H1 (cell line): ENCODE results near the gene COMMD6. TPM values are rescaled to one million over a fixed set of nuclear protein-coding genes. Genes with fewer than 3 reads are reported as not detected.

Experiments used
- CTCF ChIA-PET: fragments of 300-600 bp; sonication (Branson Sonifier 250); formaldehyde crosslinking; loops from one replicate; lab custom pipeline; 2021; ENCODE audit not compliant: partially characterized antibody; lab: Charles Lee
- POLR2A ChIA-PET: fragments of 300-600 bp; sonication (Branson Sonifier 250); formaldehyde crosslinking; loops from one replicate; lab custom pipeline; 2021; ENCODE audit warnings: inconsistent platforms; ENCODE audit not compliant: partially characterized antibody; lab: Charles Lee
- DNase-seq, 2 experiments: peaks; one replicate each; pipeline versions ENCODE4 v3.0.0 to v3.0.0-alpha.2; 2010 to 2022; ENCODE audit warnings: low spot score in 2 of 2, low read depth in 1 of 2, mixed read lengths in 1 of 2
- FAIRE-seq: peaks from 2 replicates; lab custom pipeline; 2011; peaks lifted over from hg19 to GRCh38; lab: Jason Lieb, UNC
- H2AFZ ChIP-seq: 2 replicates; pipeline ENCODE4 v1.8.1; 2012; ENCODE audit warnings: low read length, inconsistent platforms
- H2AK5ac ChIP-seq: 2 replicates; pipeline ENCODE4 v1.6.1; 2013; ENCODE audit warnings: low read depth, low read length
- H2BK120ac ChIP-seq: replicated peaks from 2 replicates; pipeline ENCODE3; 2013; ENCODE audit warnings: low read depth, low read length, inconsistent platforms
- H2BK12ac ChIP-seq: 2 replicates; pipeline ENCODE4 v1.6.1; 2013; ENCODE audit warnings: low read depth, low read length
- H2BK15ac ChIP-seq: 2 replicates; pipeline ENCODE4 v1.6.1; 2013; ENCODE audit warnings: low read length
- H2BK20ac ChIP-seq: 2 replicates; pipeline ENCODE4 v1.6.1; 2013; ENCODE audit warnings: low read length
- H2BK5ac ChIP-seq: 2 replicates; pipeline ENCODE4 v1.6.1; 2013; ENCODE audit warnings: low read depth, low read length
- H3K14ac ChIP-seq: 2 replicates; pipeline ENCODE4 v1.6.1; 2013; ENCODE audit warnings: inconsistent platforms; ENCODE audit not compliant: insufficient read length
- H3K18ac ChIP-seq: 2 replicates; pipeline ENCODE4 v1.6.1; 2013; ENCODE audit warnings: low read length; ENCODE audit errors: extremely low read depth
- H3K23ac ChIP-seq: 2 replicates; pipeline ENCODE4 v1.6.1; 2013; ENCODE audit warnings: inconsistent platforms; ENCODE audit not compliant: insufficient read length
- H3K23me2 ChIP-seq: 2 replicates; pipeline ENCODE4 v1.6.1; 2013; ENCODE audit warnings: low read depth, low read length
- H3K27ac ChIP-seq: 2 replicates; pipeline ENCODE4 v1.6.1; 2011; ENCODE audit warnings: low read depth, low read length, inconsistent platforms
- H3K27me3 ChIP-seq, 4 experiments: replicated peaks in 1 of 4; 1 replicate in 1 of 4; 2 replicates in 3 of 4; pipeline versions ENCODE4 v1.6.1 to v1.8.1; 2011 to 2013; ENCODE audit warnings: low read length in 3 of 4, mild to moderate bottlenecking in 3 of 4, inconsistent platforms in 2 of 4, mixed read lengths in 2 of 4, moderate library complexity in 1 of 4; ENCODE audit not compliant: control insufficient read depth in 3 of 4, insufficient read depth in 3 of 4; ENCODE audit errors: extremely low read depth in 1 of 4
- H3K36me3 ChIP-seq, 4 experiments: 2 replicates each; pipeline versions ENCODE4 v1.6.1 to v1.8.1; 2011 to 2013; ENCODE audit warnings: mild to moderate bottlenecking in 4 of 4, low read length in 3 of 4, moderate library complexity in 2 of 4, control low read depth in 1 of 4, inconsistent platforms in 1 of 4; ENCODE audit not compliant: insufficient read depth in 4 of 4, control insufficient read depth in 2 of 4
- H3K4ac ChIP-seq: replicated peaks from 2 replicates; pipeline ENCODE3; 2013; ENCODE audit warnings: low read length, low read depth, mixed read lengths, inconsistent platforms; ENCODE audit not compliant: insufficient read length
- H3K4me1 ChIP-seq, 4 experiments: replicated peaks in 1 of 4; 1 replicate in 1 of 4; 2 replicates in 3 of 4; pipeline versions ENCODE4 v1.6.1 to v1.8.1; 2011 to 2013; ENCODE audit warnings: low read length in 3 of 4, inconsistent platforms in 2 of 4, mixed read lengths in 1 of 4; ENCODE audit not compliant: insufficient read depth in 4 of 4, control insufficient read depth in 3 of 4
- H3K4me2 ChIP-seq, 2 experiments: 2 replicates each; pipeline versions ENCODE4 v1.6.1 to v1.8.1; 2011 to 2013; ENCODE audit warnings: low read depth in 2 of 2, low read length in 2 of 2, control low read depth in 1 of 2, inconsistent platforms in 1 of 2, mild to moderate bottlenecking in 1 of 2; ENCODE audit not compliant: insufficient read depth in 1 of 2
- H3K4me3 ChIP-seq, 4 experiments: fragments of 200-600, 300-600 bp in 1 of 4; sonication (generic), shearing (Covaris generic), sonication (Bioruptor Twin) in 1 of 4; 2 replicates each; pipeline versions ENCODE4 v1.5.1 to v1.8.1; 2011 to 2016; ENCODE audit warnings: low read length in 4 of 4, low read depth in 3 of 4, control low read depth in 2 of 4, inconsistent platforms in 2 of 4, mild to moderate bottlenecking in 2 of 4, mixed read lengths in 1 of 4, moderate library complexity in 1 of 4; ENCODE audit not compliant: insufficient read depth in 2 of 4; ENCODE audit errors: extremely low read depth in 1 of 4
- H3K56ac ChIP-seq: replicated peaks from 2 replicates; pipeline ENCODE3; 2013; ENCODE audit warnings: low read depth, mild to moderate bottlenecking, mixed read lengths, low read length, inconsistent platforms; ENCODE audit not compliant: insufficient read length
- H3K79me1 ChIP-seq: 2 replicates; pipeline ENCODE4 v1.6.1; 2013; ENCODE audit warnings: low read depth, low read length, control low read depth
- H3K79me2 ChIP-seq, 2 experiments: 2 replicates each; pipeline versions ENCODE4 v1.6.1 to v1.8.1; 2012 to 2013; ENCODE audit warnings: low read length in 2 of 2, mild to moderate bottlenecking in 2 of 2, inconsistent platforms in 1 of 2; ENCODE audit not compliant: insufficient read depth in 2 of 2, control insufficient read depth in 1 of 2
- H3K9ac ChIP-seq, 4 experiments: replicated peaks in 1 of 4; 1 replicate in 1 of 4; 2 replicates in 3 of 4; pipeline versions ENCODE4 v1.6.1 to v1.8.1; 2011 to 2013; ENCODE audit warnings: low read depth in 3 of 4, low read length in 3 of 4, control low read depth in 2 of 4, mild to moderate bottlenecking in 2 of 4, moderate library complexity in 2 of 4, inconsistent platforms in 1 of 4; ENCODE audit errors: extremely low read depth in 1 of 4
- H3K9me3 ChIP-seq, 2 experiments: 2 replicates each; pipeline versions ENCODE4 v1.6.1 to v1.8.1; 2012 to 2013; ENCODE audit warnings: mild to moderate bottlenecking in 2 of 2, moderate library complexity in 2 of 2, control low read depth in 1 of 2, inconsistent platforms in 1 of 2, low read depth in 1 of 2, low read length in 1 of 2, mixed read lengths in 1 of 2; ENCODE audit not compliant: insufficient read depth in 2 of 2
- H4K20me1 ChIP-seq, 2 experiments: replicated peaks in 1 of 2; 2 replicates each; pipeline versions ENCODE3 to v1.8.1; 2011 to 2013; ENCODE audit warnings: inconsistent platforms in 2 of 2, low read length in 2 of 2, mild to moderate bottlenecking in 1 of 2; ENCODE audit not compliant: insufficient read depth in 2 of 2, control insufficient read depth in 1 of 2
- H4K5ac ChIP-seq: 2 replicates; pipeline ENCODE4 v1.6.1; 2013; ENCODE audit warnings: low read length, low read depth, mixed read lengths, inconsistent platforms; ENCODE audit not compliant: insufficient read length
- H4K8ac ChIP-seq: 2 replicates; pipeline ENCODE4 v1.8.0; 2013; ENCODE audit warnings: mild to moderate bottlenecking, moderate library complexity, low read length, inconsistent platforms; ENCODE audit not compliant: insufficient read depth; ENCODE audit errors: extremely low read depth
- H4K91ac ChIP-seq: replicated peaks from 2 replicates; pipeline ENCODE3; 2013; ENCODE audit warnings: low read length, mixed read lengths, inconsistent platforms; ENCODE audit not compliant: insufficient read length
- CBX8 ChIP-seq: fragments of 300-800, 300-1000 bp; sonication (generic); IDR thresholded peaks from 2 replicates; pipeline ENCODE4 v1.7.1; 2016; ENCODE audit warnings: low read depth, low read length, borderline replicate concordance
- FOSL1 ChIP-seq: IDR thresholded peaks from 2 replicates; pipeline ENCODE4 v1.6.1; 2011; ENCODE audit warnings: mild to moderate bottlenecking, low read depth, low read length, moderate library complexity; ENCODE audit not compliant: insufficient read depth
- JUN ChIP-seq: IDR thresholded peaks from 2 replicates; pipeline ENCODE4 v1.6.1; 2011; ENCODE audit warnings: low read depth, mild to moderate bottlenecking, improper control_type of control experiment, low read length
- SP4 ChIP-seq: IDR thresholded peaks from 2 replicates; pipeline ENCODE4 v1.6.1; 2012; ENCODE audit warnings: low read length, inconsistent platforms
- WGBS, 2 experiments: shearing (Covaris generic) in 1 of 2; methylation state at CpG; one replicate each; pipeline versions ENCODE4 v1.1.6 to v1.1.7; 2013 to 2015; ENCODE audit warnings: low lambda C conversion rate in 2 of 2, mixed read lengths in 2 of 2, inconsistent platforms in 1 of 2, low coverage in 1 of 2, missing lambda C conversion rate in 1 of 2; ENCODE audit not compliant: insufficient replicate concordance in 2 of 2, insufficient coverage in 1 of 2, insufficient read length in 1 of 2; ENCODE audit errors: extremely low coverage in 1 of 2, missing lambda C conversion rate in 1 of 2; 5-methylcytosine and 5-hydroxymethylcytosine counted together
- polyA plus RNA-seq, 7 experiments: library from polyadenylated mRNA; depleted of rRNA in 3 of 7; stranded (reverse) in 5 of 7; unstranded in 2 of 7; fragments of >200 nt in 5 of 7; fragments of 200-250 nt in 2 of 7; gene quantifications; 1 replicate in 5 of 7; 2 replicates in 1 of 7; 4 replicates in 1 of 7; pipeline versions ENCODE4 v1.2.1 to v1.2.3, GENCODE V29; 2011 to 2013; ENCODE audit warnings: missing spikeins in 2 of 7, mixed read lengths in 2 of 7
- total RNA-seq: library from RNA; stranded (reverse); fragmentation: NEBNext Ultra II Directional; extraction: Animal tissue kit (Norgen Biotek cat#: 25700); gene quantifications from 2 replicates; pipeline ENCODE4 v1.2.1, GENCODE V29; 2021

The COMMD6 gene
- total and polyA plus RNA-seq, 2 of the 8 experiments (the other 6 are each of a cell fraction or from before 2014, with no cell fraction given): 53.2 to 122 TPM

DNA sequence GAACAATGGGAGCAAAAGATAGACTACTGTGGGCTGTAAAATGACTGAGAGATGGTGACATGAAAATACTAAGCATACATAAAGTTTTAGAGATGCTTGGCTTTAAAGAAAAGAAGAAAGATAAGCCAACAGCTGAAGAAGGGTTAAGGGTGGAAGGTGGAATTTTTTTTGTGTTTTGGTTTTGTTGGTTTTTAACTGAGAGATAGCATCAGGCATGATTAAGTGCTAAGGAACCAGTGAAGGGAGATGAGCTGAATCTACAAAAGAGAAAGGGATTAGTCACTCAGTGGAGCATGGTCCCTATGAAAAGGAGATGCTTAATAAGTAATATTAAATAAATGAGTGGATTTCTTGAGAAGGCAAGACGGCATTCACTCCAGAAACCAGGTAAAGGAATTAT is 43.1 kb downstream of the COMMD6 start:
- Histone ChIP-seq H3K79me1 (no peaks in the 10 kb centered on the region), H2BK15ac (no peak overlapping the region), H3K18ac (no peak overlapping the region), H3K27ac (no peak overlapping the region), H3K9me3 (no peaks in the 10 kb centered on the region), H4K8ac (no peak overlapping the region), H2AK5ac (no peak overlapping the region), H3K9ac (no peak overlapping the region), H3K23me2 (no peaks in the 10 kb centered on the region), H3K23ac (no peak overlapping the region), H4K20me1 (no peaks in the 10 kb centered on the region), H3K4me1 (no peaks in the 10 kb centered on the region), H3K56ac (no peak overlapping the region), H2AFZ (0 out of 2 replicates have a peak overlapping the region, but pooled peaks have one; percentile 9), H2BK5ac (no peak overlapping the region), H4K5ac (no peak overlapping the region), H3K14ac (no peak overlapping the region), H2BK120ac (no peak overlapping the region), H3K36me3 (no peaks in the 10 kb centered on the region), H3K4me3 (no peak overlapping the region), H2BK20ac (no peak overlapping the region), H2BK12ac (no peak overlapping the region), H3K4me2 (no peak overlapping the region), H3K79me2 (no peaks in the 10 kb centered on the region), H4K91ac (no peak overlapping the region), H3K4ac (no peak overlapping the region), H3K27me3 (no peaks in the 10 kb centered on the region)
- CTCF ChIA-PET: no interaction called here
- POLR2A ChIA-PET: no interaction called here
- FAIRE-seq (no peak), DNase-seq (no peak)
- WGBS, 2 experiments: 84% methylated on average over 1 of the region's 1 CpG; no CpG with 5 or more reads in 1 of the 2 experiments
- TF ChIP-seq FOSL1 (no peak), SP4 (no peak), CBX8 (no peak), JUN (no peak)
